ENCODE measurements around the gene ZNRF3.

ZNRF3 gene

GRCh38 chr22:28978158-28978557 lies 94.8 kb downstream of the ZNRF3 start:
- WGBS, 2 donors (ENCODE audit: extremely low coverage in 2 of 2, insufficient read length in 2 of 2, insufficient replicate concordance in 1 of 2), result no CpG with 5 or more reads among the region's 6 CpGs
- Histone ChIP-seq H3K23ac (ENCODE audit: low read depth, low read length, poor library complexity) (no peak overlapping the region), H3K36me3 (replicated peaks in 1 of 2; ENCODE audit: control insufficient read depth in 2 of 2, insufficient read depth in 2 of 2, low read length in 2 of 2) (peaks cover 0 to 15% of the 10 kb centered on the region in 2 donors), H3K9me3 (replicated peaks in 1 of 2; ENCODE audit: control insufficient read depth in 2 of 2, insufficient read depth in 1 of 2, low read depth in 1 of 2, low read length in 2 of 2) (no peaks in the 10 kb centered on the region), H3K14ac (ENCODE audit: low read length) (no peak overlapping the region), H3K27me3 (ENCODE audit: control insufficient read depth in 3 of 3, insufficient read depth in 3 of 3, low read depth in 1 of 3, low read length in 3 of 3) (no peaks in the 10 kb centered on the region), H3K79me1 (ENCODE audit: low read depth, low read length) (peaks cover 4% of the 10 kb centered on the region), H3K18ac (ENCODE audit: low read length) (no peak overlapping the region), H2BK15ac (ENCODE audit: low read length) (no peak overlapping the region), H2BK5ac (ENCODE audit: low read length) (no peak overlapping the region), H3K4me3 (ENCODE audit: low read length in 2 of 2) (no peak overlapping the region), H4K91ac (ENCODE audit: low read depth, low read length, poor library complexity) (no peak overlapping the region), H3K4me2 (ENCODE audit: insufficient read depth, low read length, poor library complexity, severe bottlenecking) (no peak overlapping the region), H3K27ac (replicated peaks; ENCODE audit: low read length) (no peak overlapping the region), H3K9ac (ENCODE audit: low read depth, low read length, poor library complexity) (no peak overlapping the region), H2BK120ac (ENCODE audit: low read depth, low read length) (no peak overlapping the region), H2BK12ac (ENCODE audit: low read length) (no peak overlapping the region), H3K4ac (ENCODE audit: low read length) (no peak overlapping the region), H4K8ac (ENCODE audit: low read depth, low read length) (no peak overlapping the region), H2AK5ac (ENCODE audit: low read depth, low read length) (no peak overlapping the region), H3K4me1 (ENCODE audit: control insufficient read depth in 2 of 2, insufficient read depth in 1 of 2, low read depth in 1 of 2, low read length in 2 of 2) (peaks cover 12 to 35% of the 10 kb centered on the region in 2 donors), H2AFZ (ENCODE audit: low read length) (no peak overlapping the region)
- no peak for DNase-seq (ENCODE audit: low spot score)

- Histone ChIP-seq H3K4me2 (ENCODE audit: insufficient read depth, low read length, poor library complexity, severe bottlenecking) (no peak overlapping the region), H3K27ac (replicated peaks; ENCODE audit: low read length) (no peak overlapping the region), H2BK5ac (ENCODE audit: low read length) (no peak overlapping the region), H2AFZ (ENCODE audit: low read length) (no peak overlapping the region), H3K36me3 (replicated peaks in 1 of 2; ENCODE audit: control insufficient read depth in 2 of 2, insufficient read depth in 2 of 2, low read length in 2 of 2) (peaks cover 0 to 9% of the 10 kb centered on the region in 2 donors), H2BK15ac (ENCODE audit: low read length) (no peak overlapping the region), H3K23ac (ENCODE audit: low read depth, low read length, poor library complexity) (no peak overlapping the region), H4K8ac (ENCODE audit: low read depth, low read length) (no peak overlapping the region), H2BK120ac (ENCODE audit: low read depth, low read length) (no peak overlapping the region), H3K14ac (ENCODE audit: low read length) (no peak overlapping the region), H2AK5ac (ENCODE audit: low read depth, low read length) (no peak overlapping the region), H2BK12ac (ENCODE audit: low read length) (no peak overlapping the region), H3K9ac (ENCODE audit: low read depth, low read length, poor library complexity) (no peak overlapping the region), H3K79me1 (ENCODE audit: low read depth, low read length) (peaks cover 5% of the 10 kb centered on the region), H3K18ac (ENCODE audit: low read length) (no peak overlapping the region), H3K4me3 (ENCODE audit: low read length in 2 of 2) (no peak overlapping the region), H3K4me1 (ENCODE audit: control insufficient read depth in 2 of 2, insufficient read depth in 1 of 2, low read depth in 1 of 2, low read length in 2 of 2) (peaks cover 14 to 40% of the 10 kb centered on the region in 2 donors), H4K91ac (ENCODE audit: low read depth, low read length, poor library complexity) (no peak overlapping the region), H3K4ac (ENCODE audit: low read length) (no peak overlapping the region), H3K9me3 (replicated peaks in 1 of 2; ENCODE audit: control insufficient read depth in 2 of 2, insufficient read depth in 1 of 2, low read depth in 1 of 2, low read length in 2 of 2) (no peaks in the 10 kb centered on the region), H3K27me3 (ENCODE audit: control insufficient read depth in 3 of 3, insufficient read depth in 3 of 3, low read depth in 1 of 3, low read length in 3 of 3) (no peaks in the 10 kb centered on the region)
- no CpG with 5 or more reads among the region's 4 CpGs for WGBS, 2 donors (ENCODE audit: extremely low coverage in 2 of 2, insufficient read length in 2 of 2, insufficient replicate concordance in 1 of 2)
- DNase-seq (ENCODE audit: low spot score), result no peak
Observed at GRCh38 chr22:28978863-28979796, 95.8 kb downstream of the ZNRF3 start.

- Histone ChIP-seq H3K14ac (ENCODE audit: low read length) (no peak overlapping the region), H2AK5ac (ENCODE audit: low read depth, low read length) (no peak overlapping the region), H2BK12ac (ENCODE audit: low read length) (no peak overlapping the region), H3K18ac (ENCODE audit: low read length) (no peak overlapping the region), H3K4me3 (ENCODE audit: low read length in 2 of 2) (no peak overlapping the region), H3K79me1 (ENCODE audit: low read depth, low read length) (peaks cover 5% of the 10 kb centered on the region), H4K91ac (ENCODE audit: low read depth, low read length, poor library complexity) (no peak overlapping the region), H3K27me3 (ENCODE audit: control insufficient read depth in 3 of 3, insufficient read depth in 3 of 3, low read depth in 1 of 3, low read length in 3 of 3) (no peaks in the 10 kb centered on the region), H3K36me3 (replicated peaks in 1 of 2; ENCODE audit: control insufficient read depth in 2 of 2, insufficient read depth in 2 of 2, low read length in 2 of 2) (peaks cover 0 to 5% of the 10 kb centered on the region in 2 donors), H3K27ac (replicated peaks; ENCODE audit: low read length) (no peak overlapping the region), H3K4me2 (ENCODE audit: insufficient read depth, low read length, poor library complexity, severe bottlenecking) (no peak overlapping the region), H2BK120ac (ENCODE audit: low read depth, low read length) (no peak overlapping the region), H3K4me1 (ENCODE audit: control insufficient read depth in 2 of 2, insufficient read depth in 1 of 2, low read depth in 1 of 2, low read length in 2 of 2) (peaks cover 14 to 40% of the 10 kb centered on the region in 2 donors), H3K9ac (ENCODE audit: low read depth, low read length, poor library complexity) (no peak overlapping the region), H3K4ac (ENCODE audit: low read length) (no peak overlapping the region), H3K9me3 (replicated peaks in 1 of 2; ENCODE audit: control insufficient read depth in 2 of 2, insufficient read depth in 1 of 2, low read depth in 1 of 2, low read length in 2 of 2) (peaks cover 0 to 5% of the 10 kb centered on the region in 2 donors), H2AFZ (ENCODE audit: low read length) (no peak overlapping the region), H4K8ac (ENCODE audit: low read depth, low read length) (no peak overlapping the region), H2BK15ac (ENCODE audit: low read length) (no peak overlapping the region), H3K23ac (ENCODE audit: low read depth, low read length, poor library complexity) (no peak overlapping the region), H2BK5ac (ENCODE audit: low read length) (no peak overlapping the region)
- no peak for DNase-seq (ENCODE audit: low spot score)
Observed at GRCh38 chr22:28980326-28980725, 97.0 kb downstream of the ZNRF3 start.

- H2AK5ac ChIP-seq (ENCODE audit: low read depth, low read length), result no peak overlapping the region
- no peak for DNase-seq (ENCODE audit: low spot score)
- no peak overlapping the region for H3K4ac ChIP-seq (ENCODE audit: low read length)
- H3K79me1 ChIP-seq (ENCODE audit: low read depth, low read length), result peaks cover 5% of the 10 kb centered on the region
- H3K4me3 ChIP-seq (ENCODE audit: low read length in 2 of 2), result no peak overlapping the region
- no CpG with 5 or more reads among the region's 14 CpGs for WGBS, 2 donors (ENCODE audit: extremely low coverage in 2 of 2, insufficient read length in 2 of 2, insufficient replicate concordance in 1 of 2)
- peaks cover 13 to 35% of the 10 kb centered on the region in 2 donors for H3K4me1 ChIP-seq (ENCODE audit: control insufficient read depth in 2 of 2, insufficient read depth in 1 of 2, low read depth in 1 of 2, low read length in 2 of 2)
- no peak overlapping the region for H3K23ac ChIP-seq (ENCODE audit: low read depth, low read length, poor library complexity)
- no peak overlapping the region for H4K91ac ChIP-seq (ENCODE audit: low read depth, low read length, poor library complexity)
- no peak overlapping the region for H3K14ac ChIP-seq (ENCODE audit: low read length)
- H2BK120ac ChIP-seq (ENCODE audit: low read depth, low read length), result no peak overlapping the region
- H2BK5ac ChIP-seq (ENCODE audit: low read length), result no peak overlapping the region
- no peak overlapping the region for H4K8ac ChIP-seq (ENCODE audit: low read depth, low read length)
- H3K18ac ChIP-seq (ENCODE audit: low read length), result no peak overlapping the region
- H2BK15ac ChIP-seq (ENCODE audit: low read length), result no peak overlapping the region
- H3K9me3 ChIP-seq (replicated peaks in 1 of 2; ENCODE audit: control insufficient read depth in 2 of 2, insufficient read depth in 1 of 2, low read depth in 1 of 2, low read length in 2 of 2), result peaks cover 3 to 13% of the 10 kb centered on the region in 2 donors
- H3K27ac ChIP-seq (replicated peaks; ENCODE audit: low read length), result no peak overlapping the region
- H3K36me3 ChIP-seq (replicated peaks in 1 of 2; ENCODE audit: control insufficient read depth in 2 of 2, insufficient read depth in 2 of 2, low read length in 2 of 2), result peaks cover under 1 to 20% of the 10 kb centered on the region in 2 donors
- no peaks in the 10 kb centered on the region for H3K27me3 ChIP-seq (ENCODE audit: control insufficient read depth in 3 of 3, insufficient read depth in 3 of 3, low read depth in 1 of 3, low read length in 3 of 3)
- H3K4me2 ChIP-seq (ENCODE audit: insufficient read depth, low read length, poor library complexity, severe bottlenecking), result no peak overlapping the region
- no peak overlapping the region for H3K9ac ChIP-seq (ENCODE audit: low read depth, low read length, poor library complexity)
- no peak overlapping the region for H2BK12ac ChIP-seq (ENCODE audit: low read length)
- no peak overlapping the region for H2AFZ ChIP-seq (ENCODE audit: low read length)
Observed at GRCh38 chr22:28981818-28982499, 98.6 kb downstream of the ZNRF3 start.
